ENCODE results near the gene CCR3.

The CCR3 gene

GRCh38 chr3:46276497-46277099 lies 34.3 kb downstream of the CCR3 start:
- peak; percentile 84 for DNase-seq

- no peak for DNase-seq
These were observed 35.2 kb downstream of the CCR3 start for GRCh38 chr3:46277476-46277875.

GRCh38 chr3:46278816-46279672 lies 36.8 kb downstream of the CCR3 start:
- DNase-seq, result no peak

GRCh38 chr3:46280105-46280797 lies 38.0 kb downstream of the CCR3 start:
- DNase-seq, result peak; percentile 89

- no peak for DNase-seq
These were observed 39.3 kb downstream of the CCR3 start for GRCh38 chr3:46281551-46281950.

- no peak for DNase-seq
These were observed 39.8 kb downstream of the CCR3 start for GRCh38 chr3:46282041-46282440.

GRCh38 chr3:46282696-46283095 lies 40.4 kb downstream of the CCR3 start:
- no peak for DNase-seq

- peak; percentile 69 for DNase-seq
These were observed 41.7 kb downstream of the CCR3 start for GRCh38 chr3:46283881-46284450.

- peak; percentile 87 for DNase-seq
These were observed 42.9 kb downstream of the CCR3 start for GRCh38 chr3:46284981-46285683.

GRCh38 chr3:46285931-46286619 lies 43.8 kb downstream of the CCR3 start:
- DNase-seq, result peak; percentile 67

GRCh38 chr3:46286947-46287565 lies 44.8 kb downstream of the CCR3 start:
- peak; percentile 69 for DNase-seq

GRCh38 chr3:46289551-46289950 lies 47.3 kb downstream of the CCR3 start:
- DNase-seq, result no peak

- DNase-seq, result no peak
These were observed 47.7 kb downstream of the CCR3 start for GRCh38 chr3:46289966-46290365.

- DNase-seq, result no peak
These were observed 48.8 kb downstream of the CCR3 start for GRCh38 chr3:46291046-46291445.

- DNase-seq, result peak; percentile 52
These were observed 50.9 kb downstream of the CCR3 start for GRCh38 chr3:46293035-46293724.

- DNase-seq, result peak; percentile 87
These were observed 52.0 kb downstream of the CCR3 start for GRCh38 chr3:46293991-46294833.

- DNase-seq, result no peak
These were observed 54.6 kb downstream of the CCR3 start for GRCh38 chr3:46296826-46297225.

- DNase-seq, result no peak
These were observed 55.6 kb downstream of the CCR3 start for GRCh38 chr3:46297658-46298423.

Measured in activated CD4-positive, alpha-beta T cell treated with anti-CD3 and anti-CD28 coated beads, Interleukin-10, Interleukin-2, amounts not matched to agents 100 ng/mL and 50 ng/mL, durations not matched to agents 16 hours and 8 hours (primary cell).